ENCODE measurements around the gene BCAR3.
"Not testable (repeated sequence)": the region's sequence is repeated elsewhere in the genome, so short reads cannot be mapped to it uniquely, and the experiment has no call there.

BCAR3 gene

DNA sequence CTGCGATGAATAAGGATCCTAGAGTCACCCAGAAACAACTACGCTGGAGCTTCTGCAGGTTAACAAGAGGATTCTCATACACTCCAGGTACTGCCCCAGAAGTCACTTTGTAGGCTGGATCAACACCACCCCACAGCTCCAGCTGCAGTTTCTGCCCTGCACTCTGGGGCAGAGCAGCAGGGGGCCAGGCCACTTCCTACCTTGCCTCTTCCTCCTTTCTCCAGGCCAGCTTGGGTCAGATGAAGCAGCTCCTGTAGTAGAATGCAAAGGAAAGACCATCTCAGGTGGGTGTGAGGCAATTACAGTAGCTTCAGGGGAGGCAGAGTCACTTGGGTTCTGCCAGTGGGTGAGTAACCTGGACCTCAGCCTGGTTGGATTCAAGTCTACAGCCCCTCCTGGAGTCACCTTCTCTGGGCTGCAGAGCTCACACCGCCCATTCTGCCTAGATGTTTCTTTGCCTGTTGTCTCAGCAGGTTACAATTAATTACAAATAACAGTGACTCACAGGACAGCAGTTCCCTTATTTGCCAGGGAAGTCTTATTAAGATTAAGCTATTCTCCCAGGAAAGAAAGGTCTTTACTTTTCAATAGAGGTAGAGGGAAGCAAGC, 24.4 kb upstream of the BCAR3 start:
- DNase-seq = no peak

DNA sequence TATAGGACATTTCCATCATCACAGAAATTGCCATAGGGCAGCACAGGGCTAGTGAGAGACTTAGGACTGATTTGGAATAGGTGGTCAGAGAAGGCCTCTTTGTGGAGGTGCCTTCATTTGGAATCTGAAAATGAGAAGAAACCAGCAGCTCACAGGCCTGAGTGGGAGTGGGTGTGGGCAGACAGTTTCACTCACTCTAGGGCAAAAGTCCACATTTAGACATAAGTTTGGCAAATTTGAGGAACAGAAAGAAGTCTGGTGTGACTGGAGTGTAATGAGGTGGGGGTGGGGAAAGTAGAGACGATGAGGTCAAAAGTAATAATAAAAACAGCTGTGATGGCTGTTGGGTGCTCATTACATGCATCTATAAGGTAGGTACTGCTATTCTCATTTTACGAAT, 22.4 kb upstream of the BCAR3 start:
- no peak for DNase-seq

DNA sequence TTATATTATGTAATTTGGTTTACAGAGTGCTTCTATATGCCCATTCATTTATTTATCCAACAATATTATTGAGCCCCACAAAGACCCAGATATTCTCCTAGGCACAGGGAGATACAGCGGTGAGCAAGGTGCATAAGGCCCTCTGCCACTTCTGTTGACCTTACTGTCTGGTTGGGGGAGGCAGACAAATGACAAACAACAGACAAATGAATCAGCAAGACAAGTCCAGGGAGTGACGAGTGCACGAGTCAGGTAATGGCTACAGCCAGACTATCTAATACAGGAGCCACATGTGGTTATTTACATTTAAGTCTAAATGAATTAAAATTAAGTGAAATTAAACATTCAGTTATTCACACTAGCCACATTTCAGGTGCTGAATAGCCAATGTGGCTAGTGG, 22.0 kb upstream of the BCAR3 start:
- no peak for DNase-seq

DNA sequence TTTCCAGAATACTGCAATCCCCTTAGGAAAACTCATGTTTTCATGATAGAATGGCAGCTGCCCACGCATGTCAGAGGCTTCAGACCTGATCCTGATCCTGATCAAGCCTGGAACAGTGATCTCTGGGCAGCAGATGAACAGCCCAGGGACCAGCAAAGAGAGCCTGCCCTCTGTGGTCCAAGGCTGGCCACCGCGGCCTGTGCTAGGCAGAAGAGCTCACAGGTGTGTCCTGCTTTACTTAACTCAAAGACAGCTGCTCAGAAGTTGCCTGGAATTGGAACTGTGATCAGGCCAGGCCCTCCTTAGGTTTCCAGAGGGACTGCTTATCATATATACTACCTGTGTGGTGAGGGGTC, 21.2 kb upstream of the BCAR3 start:
- no peak for DNase-seq

DNA sequence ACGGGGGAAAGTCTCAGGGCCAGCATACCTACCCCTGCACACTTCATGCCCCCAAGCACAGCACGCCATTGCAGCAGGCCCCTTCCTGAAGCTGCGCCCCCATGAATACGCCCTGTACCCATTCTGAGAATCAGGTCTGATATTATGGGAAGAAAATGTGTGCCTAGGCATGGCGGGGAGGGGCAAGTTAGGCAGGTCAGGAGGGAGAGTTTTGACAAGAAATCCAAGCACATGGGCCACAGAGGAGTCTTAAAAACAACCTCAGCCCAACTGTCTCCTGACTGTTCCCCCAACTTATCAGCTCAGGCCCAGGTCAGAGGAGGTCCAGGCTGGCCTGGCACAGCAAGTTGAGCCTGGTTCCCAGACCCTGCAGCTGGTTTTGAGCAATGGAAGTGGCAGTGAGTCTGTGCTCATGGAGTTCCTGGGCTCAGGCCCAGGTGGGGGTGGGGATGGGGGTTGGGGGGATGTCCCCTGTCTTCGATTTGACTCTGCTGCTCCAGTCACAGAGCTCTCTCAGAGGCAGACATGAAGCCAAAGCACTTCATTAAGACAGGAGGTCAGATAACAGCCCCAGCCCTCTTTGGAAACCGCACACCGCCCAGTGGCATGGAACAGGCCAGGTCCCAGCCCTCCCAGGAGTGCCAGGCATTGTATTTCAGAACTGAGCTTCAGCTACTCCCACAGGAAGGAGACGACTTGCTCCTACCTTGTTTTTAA, 20.6 kb upstream of the BCAR3 start:
- DNase-seq = no peak

DNA sequence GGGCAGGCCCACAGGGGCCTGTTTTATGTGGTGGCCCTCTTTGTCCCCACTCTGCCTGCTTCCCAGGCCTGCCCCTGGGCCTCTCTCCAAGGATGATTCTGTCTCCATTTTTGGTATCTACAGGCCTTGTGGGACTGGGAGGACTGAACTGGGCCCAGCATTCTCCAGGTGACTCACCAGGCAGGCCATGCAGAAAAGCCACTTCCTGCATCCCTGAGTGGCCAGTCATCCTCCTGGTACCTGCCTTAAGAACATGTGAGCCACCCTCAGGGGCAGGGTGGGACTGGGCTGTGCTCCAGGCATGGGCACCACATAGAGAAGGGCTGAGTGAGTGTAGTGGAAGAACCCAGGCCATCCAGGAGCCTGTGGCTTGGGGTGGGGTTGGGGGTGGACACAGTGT, 20.0 kb upstream of the BCAR3 start:
- DNase-seq = no peak

DNA sequence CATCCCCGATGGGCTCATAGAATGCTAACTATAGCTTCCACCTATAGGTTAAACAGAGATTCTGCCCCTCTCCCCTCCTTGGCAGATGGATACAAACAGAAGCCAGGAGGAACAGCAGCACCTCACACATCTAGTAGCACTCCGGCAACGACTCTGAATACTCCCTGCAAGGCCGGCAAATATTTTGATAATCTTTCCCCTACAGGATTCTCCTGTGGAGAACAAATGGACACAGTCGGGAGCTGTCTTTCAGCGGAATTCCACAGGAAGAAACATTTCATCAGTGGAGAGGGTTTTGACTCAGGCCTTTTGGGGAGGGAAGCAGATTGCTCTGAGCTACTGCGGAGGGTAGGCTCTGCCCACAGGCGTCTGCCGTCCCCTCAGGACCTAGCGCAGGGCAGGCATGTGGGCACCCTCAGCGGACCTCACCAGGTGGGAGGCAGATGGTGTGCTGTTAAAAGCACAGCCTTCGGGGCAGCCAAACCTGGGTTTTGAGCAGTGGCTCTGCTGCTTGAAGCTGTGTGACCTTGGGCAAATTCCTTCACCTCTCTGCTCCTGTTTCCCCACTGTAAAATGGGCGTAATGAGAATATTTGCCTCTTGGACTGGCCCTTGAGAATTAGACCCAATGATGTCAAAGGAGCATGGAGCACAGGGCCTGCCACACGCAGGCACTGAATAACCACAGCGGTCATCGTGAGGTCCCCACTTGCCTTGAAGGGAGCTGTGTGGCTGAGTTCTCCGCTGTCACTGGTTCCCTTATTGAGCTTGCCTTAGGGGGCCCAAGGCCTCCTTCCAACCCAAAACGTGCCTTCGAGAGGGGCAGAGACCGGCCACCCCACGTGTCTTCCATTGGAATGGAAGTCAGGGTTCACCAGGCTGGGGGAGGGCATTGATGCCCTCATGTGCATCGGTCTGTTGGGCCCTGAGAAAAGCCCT, 19.2 kb upstream of the BCAR3 start:
- no peak for DNase-seq

DNA sequence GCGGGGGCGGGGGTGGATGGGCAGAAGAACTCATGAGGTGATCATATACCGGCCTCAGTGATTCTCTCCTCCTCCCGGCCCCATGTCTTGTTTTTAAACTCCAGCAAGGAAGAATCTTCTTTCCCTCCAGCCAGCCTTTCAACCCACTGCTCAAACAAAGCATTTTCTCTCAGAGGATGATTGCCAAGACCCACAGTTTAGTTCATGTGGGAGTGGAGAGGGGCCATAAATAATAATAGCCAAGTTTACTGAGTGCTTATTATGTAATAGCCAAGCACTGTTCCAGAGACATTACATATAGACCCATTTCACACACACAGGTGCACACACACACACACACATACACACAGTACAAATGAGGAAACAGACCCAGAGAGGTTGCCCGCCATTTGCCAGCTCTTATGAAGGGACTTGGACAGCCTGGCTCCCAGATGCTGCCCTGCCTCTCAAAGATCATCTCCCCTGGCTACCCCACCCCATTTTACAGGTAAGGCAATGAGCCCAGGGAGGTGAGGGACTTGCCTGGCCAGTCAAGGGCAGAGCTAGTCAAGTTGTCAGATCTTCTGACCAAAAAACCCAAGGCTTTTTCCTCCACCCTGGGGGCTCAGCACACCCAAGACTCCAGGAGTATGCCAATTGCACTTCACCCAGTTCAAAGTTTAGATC, 18.0 kb upstream of the BCAR3 start:
- DNase-seq = no peak

DNA sequence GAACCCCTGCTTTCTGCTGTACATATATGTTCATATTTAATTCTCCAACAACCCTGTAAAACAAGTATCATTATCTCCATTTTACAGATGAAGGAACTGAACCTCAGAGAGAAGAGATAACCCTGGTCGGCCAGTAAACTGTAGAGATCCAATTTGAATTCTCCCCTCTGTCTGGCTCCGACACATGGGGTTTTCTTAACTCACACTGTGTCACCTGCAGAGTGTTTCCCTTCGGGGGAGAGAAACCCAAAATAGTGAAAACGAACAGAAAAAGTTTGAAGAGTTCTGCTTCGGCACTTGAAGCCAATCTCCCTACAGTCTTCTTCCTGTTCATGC, 17.4 kb upstream of the BCAR3 start:
- DNase-seq = no peak

DNA sequence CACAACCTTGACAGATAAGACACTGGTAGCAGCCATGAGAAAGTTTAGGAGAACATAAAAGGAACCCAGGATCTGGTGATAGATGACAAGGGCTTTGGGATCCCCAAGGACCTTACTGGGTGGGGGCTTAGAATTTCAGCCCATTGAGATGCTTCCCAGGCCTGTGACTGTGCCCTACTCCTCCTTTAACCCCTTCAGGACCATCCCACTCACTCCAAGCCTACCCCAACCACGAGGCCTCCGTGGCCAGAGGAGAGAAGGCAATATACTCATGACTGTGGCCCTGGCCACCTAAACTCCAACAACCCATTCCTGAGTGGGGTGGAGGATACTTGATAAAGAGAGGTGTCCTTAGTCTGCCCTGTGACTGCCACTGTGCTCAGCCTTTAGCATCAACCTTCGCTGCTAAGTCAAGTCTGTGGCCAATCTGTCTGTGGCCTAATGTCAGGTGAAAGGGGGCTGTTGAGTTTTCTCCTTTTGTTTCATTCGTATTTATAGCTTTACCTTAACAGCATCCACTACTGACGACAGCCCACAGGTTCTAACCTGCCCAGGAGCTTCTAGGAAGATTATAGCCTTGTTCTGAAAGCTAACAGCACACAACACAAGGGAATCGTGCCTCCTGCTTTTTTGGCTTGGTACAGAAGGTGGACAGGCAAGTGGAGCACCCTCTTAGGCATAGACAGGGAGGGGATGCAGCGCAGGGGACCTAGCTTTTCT, 16.9 kb upstream of the BCAR3 start:
- no peak for DNase-seq

DNA sequence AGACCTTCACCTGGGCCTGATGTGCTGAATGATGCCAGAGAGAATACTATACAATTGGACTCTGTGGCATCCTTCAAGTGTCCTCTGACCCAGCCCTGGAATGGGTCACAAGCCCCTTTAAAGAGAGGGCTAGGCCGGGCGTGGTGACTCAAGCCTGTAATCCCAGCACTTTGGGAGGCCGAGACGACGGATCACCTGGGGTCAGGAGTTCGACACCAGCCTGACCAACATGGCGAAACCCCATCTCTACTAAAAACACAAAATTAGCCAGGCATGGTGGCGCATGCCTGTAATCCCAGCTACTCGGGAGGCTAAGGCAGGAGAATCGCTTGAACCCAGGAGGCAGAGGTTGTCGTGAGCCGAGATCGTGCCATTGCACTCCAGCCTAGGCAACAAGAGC, 15.9 kb upstream of the BCAR3 start:
- DNase-seq = not testable (repeated sequence)

DNA sequence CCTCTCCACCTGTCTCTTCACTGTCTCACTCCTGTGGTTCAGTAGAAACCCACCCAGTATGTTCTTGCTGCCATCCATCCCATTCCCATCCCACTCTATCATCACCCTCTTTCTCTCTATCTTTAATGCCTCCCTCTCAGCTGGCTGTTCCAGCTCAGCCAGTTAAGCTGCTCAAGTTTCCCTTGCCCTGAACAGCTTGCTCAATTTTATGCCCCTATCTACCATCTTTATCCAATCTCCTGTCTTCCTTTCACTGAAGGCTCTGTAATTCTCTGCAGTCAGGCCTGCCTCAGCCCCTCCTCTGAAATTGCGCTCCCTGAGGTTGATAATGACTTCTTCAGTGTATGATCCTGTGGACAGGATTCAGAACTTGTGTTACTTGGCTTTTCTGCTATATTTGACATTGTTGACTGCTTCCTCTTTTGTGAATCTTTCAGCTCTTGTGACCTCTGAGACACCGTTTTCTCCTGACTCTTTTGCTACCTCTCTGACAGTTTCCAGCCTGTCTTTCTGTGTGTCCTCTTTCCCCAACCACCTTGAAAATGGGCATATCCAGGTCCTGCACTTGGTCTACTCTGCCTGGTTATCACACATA, 13.9 kb upstream of the BCAR3 start:
- no peak for DNase-seq

DNA sequence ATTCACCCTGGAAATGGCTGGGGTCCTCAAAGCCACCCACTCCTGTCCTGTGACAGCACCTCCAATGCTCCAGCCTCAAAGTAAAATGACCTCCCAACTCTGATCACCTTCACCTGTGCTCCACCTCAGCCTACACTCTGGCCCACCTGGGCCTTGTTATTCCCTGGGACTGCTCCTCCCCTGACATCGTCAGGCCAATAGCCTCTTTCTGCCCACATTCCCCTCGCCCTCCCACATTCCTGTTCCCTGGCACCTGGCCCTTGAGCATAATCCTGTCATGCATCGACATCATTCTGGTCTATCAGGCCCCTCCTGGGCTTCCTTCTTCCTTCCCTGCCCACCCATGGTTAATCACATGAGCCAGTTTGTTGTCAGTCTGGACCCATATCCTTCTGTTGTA, 13.2 kb upstream of the BCAR3 start:
- DNase-seq = no peak

DNA sequence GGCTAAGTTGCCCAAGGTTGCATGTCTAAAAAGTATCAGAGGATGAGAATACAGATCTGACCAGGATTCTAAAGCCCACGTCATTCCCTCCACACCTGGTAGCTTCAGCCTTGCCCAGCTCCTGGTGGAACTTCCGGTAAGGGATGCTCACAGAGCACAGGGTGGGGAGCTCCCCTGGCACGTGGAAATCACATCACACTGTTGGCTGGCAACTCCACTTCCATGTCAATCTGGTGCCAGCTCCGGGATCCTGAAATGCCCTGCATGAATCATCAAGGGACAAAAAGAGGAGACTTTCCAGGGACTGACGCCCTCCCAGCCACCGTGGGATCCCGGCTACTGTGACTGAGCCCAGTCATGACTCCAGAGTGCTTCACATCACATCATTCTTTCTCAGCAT, 12.4 kb upstream of the BCAR3 start:
- DNase-seq = no peak

DNA sequence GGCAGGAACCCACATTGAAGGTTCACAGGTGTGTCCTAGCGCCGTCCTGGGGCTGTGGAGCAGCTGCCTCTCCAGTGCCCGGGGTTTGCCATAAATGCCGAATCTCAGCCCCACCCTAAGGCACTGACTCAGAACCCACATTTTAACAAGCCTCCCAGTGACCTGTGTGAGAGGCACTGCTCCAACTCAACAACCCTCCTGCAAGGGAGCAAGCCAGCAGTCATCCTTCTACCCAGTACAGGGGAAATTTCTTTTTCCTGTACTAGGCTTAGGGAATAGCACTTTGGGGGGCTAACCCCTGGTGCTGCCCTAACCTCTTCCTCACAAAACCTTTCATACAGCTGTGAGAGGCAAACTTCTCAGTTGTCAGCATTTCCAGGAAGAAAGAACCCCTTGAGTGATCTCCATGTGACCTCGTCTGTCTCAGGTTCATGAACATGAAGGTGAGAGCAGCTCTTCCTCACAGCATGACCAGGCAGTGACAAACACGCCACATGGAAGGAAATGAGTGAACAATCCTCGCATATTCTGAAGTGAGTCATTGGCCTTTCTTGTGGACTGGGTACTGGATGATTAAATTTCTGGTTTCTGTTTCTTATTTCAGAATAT, 11.4 kb upstream of the BCAR3 start:
- no peak for DNase-seq

DNA sequence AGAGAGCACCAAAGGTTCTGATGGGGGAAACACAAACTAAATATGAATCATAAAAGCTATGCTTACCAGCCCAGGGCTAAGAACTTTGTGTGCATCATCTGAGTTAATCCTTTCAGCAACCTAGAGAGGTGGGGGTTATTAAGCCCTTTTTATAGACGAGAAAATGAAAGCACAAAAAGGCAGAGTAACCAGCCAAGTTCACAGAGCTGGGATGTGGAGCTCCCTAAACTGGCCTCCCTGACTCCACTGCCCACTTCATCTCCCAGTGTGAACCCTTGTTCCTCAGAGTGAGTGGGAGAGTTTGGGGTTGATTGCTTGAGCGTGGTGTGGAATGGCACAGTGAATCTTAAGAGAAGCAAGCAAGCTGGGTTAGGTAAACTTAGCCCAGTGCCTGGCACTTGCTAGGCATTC, 10.8 kb upstream of the BCAR3 start:
- DNase-seq = no peak

DNA sequence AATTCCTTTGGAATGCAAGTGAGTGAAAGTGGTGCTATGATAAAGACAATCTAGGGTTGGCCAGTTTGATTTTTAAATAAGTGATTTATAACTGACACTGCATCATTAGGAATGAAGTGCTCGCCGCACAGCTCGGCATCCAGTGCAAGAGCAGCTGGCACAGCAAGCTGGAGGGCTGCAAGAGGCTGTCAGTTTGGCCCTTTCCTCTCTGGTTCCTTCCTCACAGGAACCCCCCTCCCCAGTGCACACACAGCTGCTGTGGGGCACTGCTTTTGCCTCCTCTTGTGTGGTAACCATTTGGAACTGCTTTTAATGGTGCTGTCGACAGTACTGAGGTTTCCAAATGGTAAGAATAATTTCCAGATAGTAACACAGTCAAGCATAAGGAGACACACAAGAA, 10.4 kb upstream of the BCAR3 start:
- DNase-seq = no peak

DNA sequence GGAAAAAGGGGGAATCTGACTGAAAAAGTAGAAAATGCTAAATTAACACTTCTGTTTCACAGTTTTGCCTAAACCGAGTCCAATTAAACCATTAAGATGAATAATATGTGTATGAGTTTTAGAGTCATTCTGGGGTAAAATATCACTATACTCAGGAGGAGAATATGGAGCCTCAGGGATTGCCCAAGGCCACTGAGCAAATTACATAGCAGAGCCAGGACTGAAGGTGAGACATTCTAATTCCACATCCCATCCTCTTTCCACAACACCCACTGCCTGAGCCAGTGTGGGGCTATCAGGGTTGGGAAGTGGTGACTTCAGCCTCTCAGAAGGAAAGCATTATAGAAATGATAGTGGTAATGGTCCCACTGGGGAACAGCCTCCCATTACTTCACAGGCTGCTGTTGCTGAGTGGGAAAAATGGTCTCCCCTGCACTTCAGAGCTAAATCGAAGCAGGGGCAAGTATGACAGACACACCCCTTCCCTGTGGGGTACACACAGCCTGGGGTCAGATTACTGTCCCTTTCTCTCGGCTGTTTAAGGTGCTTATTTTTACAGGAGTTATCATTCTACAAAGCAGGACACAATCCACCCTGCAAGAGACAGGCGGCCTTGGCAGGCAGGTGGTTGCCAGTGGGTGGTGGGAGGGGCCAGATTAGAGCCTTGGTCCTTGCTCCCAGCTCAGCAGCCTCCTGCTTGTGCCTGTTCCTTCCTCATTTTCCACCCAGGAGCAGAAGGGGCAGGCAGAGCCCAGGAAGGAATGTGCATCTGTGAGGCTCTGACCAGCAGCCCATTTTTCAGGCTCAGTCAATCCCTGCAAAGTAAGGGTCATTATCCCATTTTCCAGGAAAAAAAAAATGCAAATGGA, 9.5 kb upstream of the BCAR3 start:
- no peak for DNase-seq

DNA sequence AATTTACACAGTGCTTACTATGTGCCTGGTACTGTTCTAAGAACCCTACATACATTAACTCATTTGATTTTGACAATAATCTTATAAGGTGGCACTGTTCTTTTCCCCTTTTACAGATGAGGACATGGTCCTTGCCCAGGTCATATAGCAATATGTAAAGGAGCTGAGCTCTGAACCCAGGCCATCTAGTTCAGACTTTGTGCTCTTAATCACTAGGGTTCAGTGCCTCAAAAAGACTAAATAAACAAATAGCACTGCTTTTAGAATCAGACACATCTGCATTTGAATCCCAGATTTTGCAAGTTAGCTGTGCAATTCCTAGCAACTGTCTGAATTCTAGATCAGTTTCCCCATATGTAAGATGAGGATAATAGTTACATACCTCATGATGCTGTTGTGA, 8.7 kb upstream of the BCAR3 start:
- DNase-seq = no peak

DNA sequence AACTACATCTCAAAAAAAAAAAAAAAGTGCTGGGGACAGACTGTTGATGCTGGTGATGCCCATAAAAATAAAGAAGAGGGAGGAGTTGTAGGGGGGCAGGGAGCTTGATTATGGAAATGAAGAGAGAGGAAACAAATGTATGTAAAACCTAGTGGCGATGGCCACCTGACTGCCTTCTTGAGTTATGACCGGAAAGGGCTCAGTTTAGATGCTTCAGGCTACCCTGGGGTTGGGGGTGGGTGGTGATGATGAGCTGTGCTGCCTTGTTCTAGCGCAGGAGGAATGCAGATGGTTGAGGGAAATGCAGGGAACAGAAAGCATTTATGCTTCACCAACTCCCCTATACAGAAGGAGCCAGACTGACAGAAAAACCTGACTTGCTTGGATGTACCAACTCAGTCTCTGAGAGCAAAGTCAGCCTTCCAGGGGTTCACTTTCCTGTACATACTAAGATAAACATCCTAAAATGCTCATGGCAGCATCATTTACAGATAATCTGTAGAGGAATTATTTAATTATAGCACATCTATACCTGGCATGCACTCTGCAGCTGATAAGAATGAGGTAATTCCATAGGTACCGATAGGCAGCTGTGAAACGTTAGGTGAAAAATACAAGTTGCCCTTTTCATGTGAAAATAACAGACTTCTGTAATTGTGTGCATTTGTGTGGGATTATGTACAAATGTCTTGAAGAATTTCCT, 8.0 kb upstream of the BCAR3 start:
- no peak for DNase-seq
